OCI-LY1 (cell line): ENCODE data around the gene WFS1.

Source experiments
- CTCF ChIP-seq: fragments of 200-600 bp; sonication (generic), shearing (Covaris generic); IDR thresholded peaks from 2 replicates; pipeline ENCODE4 v1.5.1; 2017; ENCODE audit warnings: mild to moderate bottlenecking, antibody characterized with exemption, low read length, moderate library complexity, mixed read lengths
- EZH2 ChIP-seq: fragments of 200-600 bp; sonication (generic), shearing (Covaris generic); IDR thresholded peaks from 2 replicates; pipeline ENCODE4 v1.8.0; 2017; ENCODE audit warnings: borderline replicate concordance, mixed run types, mild to moderate bottlenecking, antibody characterized with exemption, low read length, moderate library complexity, mixed read lengths

GRCh38 chr4:6301051-6301731, 31.5 kb downstream of the WFS1 start:
- TF ChIP-seq CTCF (no peak), EZH2 (no peak)
